ENCODE results near the gene SSH2.

SSH2 gene

GRCh38 chr17:29642171-29642611 lies 287.8 kb downstream of the SSH2 start:
- Histone ChIP-seq H3K9me3 (ENCODE audit: low read depth, low read length) (no peaks in the 10 kb centered on the region), H3K27ac (no peak overlapping the region), H3K4me3 (no peak overlapping the region), H3K9ac (ENCODE audit: insufficient read length) (no peak overlapping the region), H3K36me3 (ENCODE audit: insufficient read depth, low read length) (0 out of 2 replicates have a peak, but pooled peaks cover 4% of the 10 kb centered on the region)
- no peak for TF ChIP-seq POLR2AphosphoS5 (IDR thresholded peaks at IDR 0.05; ENCODE audit: borderline replicate concordance, low read depth, low read length)
- TF ChIP-seq FOXP2 (optimal IDR thresholded peaks at IDR 0.05; ENCODE audit: control extremely low read depth, extremely low read length, insufficient read depth), result no peak
- TF ChIP-seq EZH2 (IDR thresholded peaks at IDR 0.05), result no peak
- no peak for DNase-seq (ENCODE audit: low read depth, low spot score)

- Histone ChIP-seq H3K4me3 (no peak overlapping the region), H3K9me3 (ENCODE audit: low read depth, low read length) (no peaks in the 10 kb centered on the region), H3K9ac (ENCODE audit: insufficient read length) (no peak overlapping the region), H3K36me3 (ENCODE audit: insufficient read depth, low read length) (peaks cover 11% of the 10 kb centered on the region; the same call in 1 of the 2 replicates), H3K27ac (peak overlapping the region; percentile 35; the same call in 1 of the 2 replicates)
- DNase-seq (ENCODE audit: low read depth, low spot score), result no peak
- TF ChIP-seq EZH2 (IDR thresholded peaks at IDR 0.05), result no peak
- no peak for TF ChIP-seq FOXP2 (optimal IDR thresholded peaks at IDR 0.05; ENCODE audit: control extremely low read depth, extremely low read length, insufficient read depth)
- no peak for TF ChIP-seq POLR2AphosphoS5 (IDR thresholded peaks at IDR 0.05; ENCODE audit: borderline replicate concordance, low read depth, low read length)
Observed at GRCh38 chr17:29640981-29641642, 288.9 kb downstream of the SSH2 start.

GRCh38 chr17:29640413-29640812 lies 289.6 kb downstream of the SSH2 start:
- Histone ChIP-seq H3K9me3 (ENCODE audit: low read depth, low read length) (no peaks in the 10 kb centered on the region), H3K36me3 (ENCODE audit: insufficient read depth, low read length) (peaks cover 12% of the 10 kb centered on the region; the same call in 1 of the 2 replicates), H3K27ac (peak overlapping the region; percentile 35; the same call in 1 of the 2 replicates), H3K4me3 (no peak overlapping the region), H3K9ac (ENCODE audit: insufficient read length) (no peak overlapping the region)
- no peak for DNase-seq (ENCODE audit: low read depth, low spot score)
- TF ChIP-seq EZH2 (IDR thresholded peaks at IDR 0.05) (no peak), POLR2AphosphoS5 (IDR thresholded peaks at IDR 0.05; ENCODE audit: borderline replicate concordance, low read depth, low read length) (no peak), FOXP2 (optimal IDR thresholded peaks at IDR 0.05; ENCODE audit: control extremely low read depth, extremely low read length, insufficient read depth) (no peak)

- H3K9ac ChIP-seq (ENCODE audit: insufficient read length), result no peak overlapping the region
- H3K4me3 ChIP-seq, result no peak overlapping the region
- DNase-seq (ENCODE audit: low read depth, low spot score), result no peak
- no peak for TF ChIP-seq POLR2AphosphoS5 (IDR thresholded peaks at IDR 0.05; ENCODE audit: borderline replicate concordance, low read depth, low read length)
- no peak for TF ChIP-seq FOXP2 (optimal IDR thresholded peaks at IDR 0.05; ENCODE audit: control extremely low read depth, extremely low read length, insufficient read depth)
- no peak for TF ChIP-seq EZH2 (IDR thresholded peaks at IDR 0.05)
- H3K9me3 ChIP-seq (ENCODE audit: low read depth, low read length), result no peaks in the 10 kb centered on the region
- H3K27ac ChIP-seq, result no peak overlapping the region
- peaks cover 20% of the 10 kb centered on the region; the same call in 1 of the 2 replicates for H3K36me3 ChIP-seq (ENCODE audit: insufficient read depth, low read length)
Observed at GRCh38 chr17:29633886-29634285, 296.1 kb downstream of the SSH2 start.

GRCh38 chr17:29630630-29631193 lies 299.3 kb downstream of the SSH2 start:
- Histone ChIP-seq H3K36me3 (ENCODE audit: insufficient read depth, low read length) (peaks cover 11% of the 10 kb centered on the region; the same call in 1 of the 2 replicates), H3K9me3 (ENCODE audit: low read depth, low read length) (no peaks in the 10 kb centered on the region), H3K27ac (no peak overlapping the region), H3K4me3 (no peak overlapping the region), H3K9ac (ENCODE audit: insufficient read length) (no peak overlapping the region)
- DNase-seq (ENCODE audit: low read depth, low spot score), result no peak
- no peak for TF ChIP-seq FOXP2 (optimal IDR thresholded peaks at IDR 0.05; ENCODE audit: control extremely low read depth, extremely low read length, insufficient read depth)
- TF ChIP-seq POLR2AphosphoS5 (IDR thresholded peaks at IDR 0.05; ENCODE audit: borderline replicate concordance, low read depth, low read length), result no peak
- TF ChIP-seq EZH2 (IDR thresholded peaks at IDR 0.05), result no peak

DNA sequence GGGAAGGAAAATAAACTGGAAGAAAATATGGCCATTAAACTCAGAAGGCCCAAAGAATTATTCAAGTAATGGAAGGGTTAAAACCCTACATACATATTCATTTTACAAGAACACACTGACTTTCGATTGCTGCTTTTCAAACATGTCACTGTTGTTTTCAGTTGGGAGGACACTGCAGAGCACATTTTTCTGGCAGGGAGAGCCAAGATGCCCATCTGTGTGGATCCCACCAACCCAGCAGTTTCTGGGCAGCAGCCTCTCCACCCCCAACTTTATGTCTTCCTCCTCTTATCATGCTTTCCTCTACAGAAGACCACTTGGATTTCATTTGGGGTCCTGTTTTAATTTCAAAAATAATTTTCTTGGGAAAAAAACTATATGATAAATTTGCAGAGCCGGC lies 300.2 kb downstream of the SSH2 start:
- Histone ChIP-seq H3K9me3 (ENCODE audit: low read depth, low read length) (no peaks in the 10 kb centered on the region), H3K36me3 (ENCODE audit: insufficient read depth, low read length) (peaks cover 11% of the 10 kb centered on the region; the same call in 1 of the 2 replicates)
- no peak for DNase-seq (ENCODE audit: low read depth, low spot score)

DNA sequence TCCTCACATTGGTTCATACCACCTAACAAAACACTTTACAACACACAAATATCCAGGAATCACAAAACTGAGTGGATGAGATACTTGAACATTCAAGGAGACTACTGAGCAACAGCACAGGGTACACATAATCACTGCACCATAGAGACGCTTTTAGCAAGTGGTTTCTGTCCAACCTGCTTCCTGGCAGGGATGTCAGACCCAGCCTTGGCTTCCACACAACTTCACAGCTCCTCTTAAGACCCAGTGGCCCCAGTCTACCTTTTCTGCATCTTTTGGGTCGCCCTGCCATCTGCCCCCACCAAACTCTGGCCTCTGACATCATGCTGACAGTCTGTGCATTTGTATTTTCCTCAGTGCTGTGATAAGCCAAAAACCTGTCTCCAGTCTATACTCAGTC lies 301.4 kb downstream of the SSH2 start:
- H3K36me3 ChIP-seq (ENCODE audit: insufficient read depth, low read length), result peaks cover 11% of the 10 kb centered on the region; the same call in 1 of the 2 replicates
- no peak overlapping the region for H3K9ac ChIP-seq (ENCODE audit: insufficient read length)
- H3K4me3 ChIP-seq, result no peak overlapping the region
- H3K27ac ChIP-seq, result no peak overlapping the region
- no peak for DNase-seq (ENCODE audit: low read depth, low spot score)
- TF ChIP-seq FOXP2 (optimal IDR thresholded peaks at IDR 0.05; ENCODE audit: control extremely low read depth, extremely low read length, insufficient read depth) (no peak), POLR2AphosphoS5 (IDR thresholded peaks at IDR 0.05; ENCODE audit: borderline replicate concordance, low read depth, low read length) (no peak), EZH2 (IDR thresholded peaks at IDR 0.05) (no peak)
- no peaks in the 10 kb centered on the region for H3K9me3 ChIP-seq (ENCODE audit: low read depth, low read length)

More for the DNA sequence above, 300.2 kb downstream of the SSH2 start:
- Histone ChIP-seq H3K4me3 (no peak overlapping the region), H3K9ac (ENCODE audit: insufficient read length) (no peak overlapping the region), H3K27ac (no peak overlapping the region)
- TF ChIP-seq POLR2AphosphoS5 (IDR thresholded peaks at IDR 0.05; ENCODE audit: borderline replicate concordance, low read depth, low read length) (no peak), FOXP2 (optimal IDR thresholded peaks at IDR 0.05; ENCODE audit: control extremely low read depth, extremely low read length, insufficient read depth) (no peak), EZH2 (IDR thresholded peaks at IDR 0.05) (no peak)

GRCh38 chr17:29627951-29628350 lies 302.1 kb downstream of the SSH2 start:
- H3K4me3 ChIP-seq, result no peak overlapping the region
- H3K9me3 ChIP-seq (ENCODE audit: low read depth, low read length), result no peaks in the 10 kb centered on the region
- H3K9ac ChIP-seq (ENCODE audit: insufficient read length), result no peak overlapping the region
- no peak for TF ChIP-seq EZH2 (IDR thresholded peaks at IDR 0.05)
- no peak for TF ChIP-seq POLR2AphosphoS5 (IDR thresholded peaks at IDR 0.05; ENCODE audit: borderline replicate concordance, low read depth, low read length)
- no peak for TF ChIP-seq FOXP2 (optimal IDR thresholded peaks at IDR 0.05; ENCODE audit: control extremely low read depth, extremely low read length, insufficient read depth)
- H3K36me3 ChIP-seq (ENCODE audit: insufficient read depth, low read length), result peaks cover 11% of the 10 kb centered on the region; the same call in 1 of the 2 replicates
- DNase-seq (ENCODE audit: low read depth, low spot score), result no peak
- H3K27ac ChIP-seq, result no peak overlapping the region
